HepG2 (cell line): Measurements from ENCODE around the gene VWA7. TPM values are rescaled to one million over a fixed set of nuclear protein-coding genes. Genes with fewer than 3 reads are reported as not detected.

Experiments used
- ATAC-seq: fragments of 200-7000 bp; cut with Tn5 transposase; 3 replicates; pipeline ENCODE4 v1.9.1; 2020; ENCODE audit warnings: mild to moderate bottlenecking, moderate library complexity
- BruUV-seq: library from RNA; stranded (reverse); fragments of 400-500 nt; replicated peaks from 2 replicates; lab custom pipeline; 2021; lab: Mats Ljungman, UMichigan
- CTCF ChIA-PET: fragments of 300-600 bp; formaldehyde crosslinking; extraction: SDS; loops from one replicate; lab custom pipeline; 2021; ENCODE audit warnings: low total read pairs, inconsistent platforms, low intra/inter-chr PET ratio; lab: Yijun Ruan, JAX
- POLR2A ChIA-PET: fragments of 350-600 bp; sonication (Branson Sonifier 250); formaldehyde crosslinking; loops from one replicate; lab custom pipeline; 2020; ENCODE audit warnings: antibody characterized with exemption, inconsistent platforms; lab: Yijun Ruan, JAX
- DNase-seq: peaks from one replicate; pipeline ENCODE4 v3.0.0-alpha.2; 2015; ENCODE audit warnings: low spot score
- FAIRE-seq: peaks from 3 replicates; lab custom pipeline; 2011; peaks lifted over from hg19 to GRCh38; lab: Jason Lieb, UNC
- H2AFZ ChIP-seq: one replicate; pipeline ENCODE4 v1.6.1; 2011; ENCODE audit warnings: low read length, inconsistent platforms
- H3K27ac ChIP-seq: fragments of 300-600 bp; 3 replicates; pipeline ENCODE4 v1.8.0; 2011; ENCODE audit warnings: mixed run types, mild to moderate bottlenecking, mixed read lengths, low read length, inconsistent platforms; ENCODE audit not compliant: insufficient read depth; ENCODE audit errors: extremely low read length
- H3K27me3 ChIP-seq, 2 experiments: fragments of 200-600 bp in 1 of 2; 2 replicates in 1 of 2; 3 replicates in 1 of 2; pipeline versions ENCODE4 v1.6.0 to v1.8.0; 2011; ENCODE audit warnings: low read length in 2 of 2, mild to moderate bottlenecking in 2 of 2, moderate library complexity in 2 of 2, inconsistent platforms in 1 of 2; ENCODE audit not compliant: insufficient read depth in 2 of 2, control insufficient read depth in 1 of 2
- H3K36me3 ChIP-seq, 2 experiments: fragments of 200-600 bp in 1 of 2; replicated peaks in 1 of 2; 2 replicates in 1 of 2; 3 replicates in 1 of 2; pipeline versions ENCODE4 v1.5.1 to v1.8.0; 2011; ENCODE audit warnings: low read length in 2 of 2, inconsistent platforms in 1 of 2; ENCODE audit not compliant: insufficient read depth in 2 of 2, control insufficient read depth in 1 of 2
- H3K4me1 ChIP-seq: 2 replicates; pipeline ENCODE4 v1.5.1; 2012; ENCODE audit warnings: low read length, inconsistent platforms; ENCODE audit not compliant: insufficient read depth
- H3K4me2 ChIP-seq: 2 replicates; pipeline ENCODE4 v1.6.0; 2011; ENCODE audit warnings: low read depth, low read length, inconsistent platforms
- H3K4me3 ChIP-seq, 3 experiments: fragments of 200-600 bp in 1 of 3; sonication (generic), shearing (Covaris generic) in 1 of 3; replicated peaks in 1 of 3; 2 replicates each; pipeline ENCODE4 v1.5.1; 2011 to 2016; ENCODE audit warnings: low read length in 3 of 3, inconsistent platforms in 2 of 3, low read depth in 2 of 3, mild to moderate bottlenecking in 2 of 3, control low read depth in 1 of 3, mixed read lengths in 1 of 3; ENCODE audit not compliant: insufficient read depth in 1 of 3
- H3K79me2 ChIP-seq: one replicate; pipeline ENCODE4 v1.6.1; 2011; ENCODE audit warnings: low read length, inconsistent platforms; ENCODE audit not compliant: insufficient read depth
- H3K9ac ChIP-seq: 2 replicates; pipeline ENCODE4 v1.6.0; 2011; ENCODE audit warnings: mild to moderate bottlenecking, low read depth, low read length, inconsistent platforms; ENCODE audit not compliant: insufficient read depth
- H3K9me3 ChIP-seq: 2 replicates; pipeline ENCODE4 v1.5.1; 2012; ENCODE audit warnings: mild to moderate bottlenecking, low read length
- H4K20me1 ChIP-seq: 2 replicates; pipeline ENCODE4 v1.6.0; 2011; ENCODE audit warnings: inconsistent platforms, mild to moderate bottlenecking, low read length, moderate library complexity; ENCODE audit not compliant: insufficient read depth
- ATF7 ChIP-seq, 2 experiments: fragments of 450-650 bp in 1 of 2; sonication (generic) in 1 of 2; formaldehyde crosslinking in 1 of 2; IDR thresholded peaks; 2 replicates each; pipeline versions ENCODE4 v1.4.0 to v1.6.1; 2016 to 2020; ENCODE audit warnings: antibody characterized with exemption in 1 of 2, mild to moderate bottlenecking in 1 of 2, missing genetic modification reagents in 1 of 2
- BCL6 ChIP-seq: IDR thresholded peaks from 2 replicates; pipeline ENCODE4 v1.6.1; 2016; ENCODE audit warnings: missing genetic modification reagents, missing compliant biosample characterization
- CHD2 ChIP-seq: IDR thresholded peaks from 2 replicates; pipeline ENCODE4 v1.6.1; 2011; ENCODE audit warnings: low read depth, low read length, improper control_type of control experiment
- EED ChIP-seq: sonication (generic); formaldehyde crosslinking; IDR thresholded peaks from 2 replicates; pipeline ENCODE4 v1.5.0; 2020; ENCODE audit warnings: mild to moderate bottlenecking, missing genetic modification reagents
- ETV5 ChIP-seq: IDR thresholded peaks from 2 replicates; pipeline ENCODE4 v1.6.1; 2018; ENCODE audit warnings: missing biosample characterization, missing genetic modification reagents, inconsistent platforms, borderline replicate concordance
- HNF4A ChIP-seq: sonication (generic); formaldehyde crosslinking; IDR thresholded peaks from 2 replicates; pipeline ENCODE4 v1.4.0; 2020; ENCODE audit warnings: missing genetic modification reagents
- KDM1A ChIP-seq: IDR thresholded peaks from 2 replicates; pipeline ENCODE4 v1.6.1; 2016; ENCODE audit warnings: missing compliant biosample characterization
- PRPF4 ChIP-seq: fragments of 200-400 bp; formaldehyde crosslinking; IDR thresholded peaks from 2 replicates; pipeline ENCODE4 v1.6.1; 2016; ENCODE audit warnings: low read length, low read depth; ENCODE audit not compliant: poor library complexity, severe bottlenecking
- SRSF4 ChIP-seq: fragments of 200-400 bp; formaldehyde crosslinking; IDR thresholded peaks from one replicate; pipeline ENCODE4 v1.6.1; 2018; ENCODE audit warnings: mild to moderate bottlenecking, low read depth, low read length, moderate library complexity; ENCODE audit not compliant: poor library complexity, severe bottlenecking
- TBL1XR1 ChIP-seq: fragments of 150-350 bp; IDR thresholded peaks from 2 replicates; pipeline ENCODE4 v1.6.1; 2014; ENCODE audit warnings: borderline replicate concordance, low read length; ENCODE audit not compliant: partially characterized antibody
- YEATS2 ChIP-seq: sonication (generic); formaldehyde crosslinking; IDR thresholded peaks from 2 replicates; pipeline ENCODE4 v1.4.0; 2020; ENCODE audit warnings: missing genetic modification reagents, borderline replicate concordance
- ZBTB38 ChIP-seq: sonication (generic); formaldehyde crosslinking; IDR thresholded peaks from 2 replicates; pipeline ENCODE4 v1.5.1; 2020; ENCODE audit warnings: mild to moderate bottlenecking, missing genetic modification reagents
- ZBTB7B ChIP-seq: sonication (generic); formaldehyde crosslinking; IDR thresholded peaks from 2 replicates; pipeline ENCODE4 v1.4.0; 2020; ENCODE audit warnings: missing genetic modification reagents
- ZC3H13 ChIP-seq: sonication (generic); formaldehyde crosslinking; IDR thresholded peaks from 2 replicates; pipeline ENCODE4 v1.8.1; 2023; ENCODE audit warnings: mild to moderate bottlenecking, missing genetic modification reagents, moderate library complexity
- ZNF3 ChIP-seq: IDR thresholded peaks from 2 replicates; pipeline ENCODE4 v1.7.0; 2017; ENCODE audit warnings: inconsistent platforms
- ZNF615 ChIP-seq: sonication (generic); formaldehyde crosslinking; IDR thresholded peaks from 2 replicates; pipeline ENCODE4 v1.5.0; 2020; ENCODE audit warnings: mild to moderate bottlenecking, missing genetic modification reagents, borderline replicate concordance
- ZNF709 ChIP-seq: sonication (generic); formaldehyde crosslinking; IDR thresholded peaks from 2 replicates; pipeline ENCODE4 v1.5.0; 2020; ENCODE audit warnings: mild to moderate bottlenecking, missing genetic modification reagents
- ZNF781 ChIP-seq: sonication (generic); formaldehyde crosslinking; IDR thresholded peaks from 2 replicates; pipeline ENCODE4 v1.5.1; 2020; ENCODE audit warnings: borderline replicate concordance, mild to moderate bottlenecking, missing genetic modification reagents; ENCODE audit errors: not compliant biosample characterization
- ZNF800 ChIP-seq: sonication (generic); formaldehyde crosslinking; IDR thresholded peaks from 2 replicates; pipeline ENCODE4 v1.4.0; 2020; ENCODE audit warnings: missing genetic modification reagents
- WGBS: methylation state at CpG from one replicate; pipeline ENCODE4 v1.1.6; 2017; ENCODE audit warnings: low lambda C conversion rate; 5-methylcytosine and 5-hydroxymethylcytosine counted together
- in situ Hi-C: cut with HindIII; loops from 2 replicates; pipeline ENCODE4 v1.10.0; 2017; ENCODE audit warnings: low pct_unique_long_range_greater_than_20kb; ENCODE audit not compliant: extremely low pct_ligation_motif_present
- intact Hi-C: fragments of 100-400 bp; cut with micrococcal nuclease; formaldehyde crosslinking; loops from one replicate; pipeline ENCODE4 v1.10.0; 2022; ENCODE audit not compliant: unreplicated experiment
- polyA plus RNA-seq, 8 experiments: library from polyadenylated mRNA; depleted of rRNA in 3 of 8; stranded (reverse) in 7 of 8; unstranded in 1 of 8; fragments of >200 nt; fragmentation: Illumina TruSeq in 4 of 8; extraction: Trizol in 4 of 8; gene quantifications; 2 replicates each; pipeline versions ENCODE4 v1.2.1 to v1.2.3, GENCODE V29; 2011 to 2016; ENCODE audit warnings: low read depth in 4 of 8, missing spikeins in 1 of 8, mixed read lengths in 1 of 8; ENCODE audit not compliant: insufficient read depth in 1 of 8
- total RNA-seq, 5 experiments: library from RNA; depleted of rRNA; stranded (reverse); fragments of >200 nt; fragmentation: Illumina TruSeq; extraction: Trizol; gene quantifications; 2 replicates each; pipeline ENCODE4 v1.2.3, GENCODE V29; 2016; ENCODE audit warnings: low read depth in 1 of 5
- TF ChIP-seq, protein P1 (sequence below): sonication (generic); formaldehyde crosslinking; IDR thresholded peaks from 2 replicates; pipeline ENCODE4 v1.4.0; 2020; ENCODE audit warnings: missing genetic modification reagents

The VWA7 gene
- total and polyA plus RNA-seq, 2 of the 13 experiments (the other 11 are each of a cell fraction or from before 2014, with no cell fraction given): 0.86 to 3.3 TPM

DNA sequence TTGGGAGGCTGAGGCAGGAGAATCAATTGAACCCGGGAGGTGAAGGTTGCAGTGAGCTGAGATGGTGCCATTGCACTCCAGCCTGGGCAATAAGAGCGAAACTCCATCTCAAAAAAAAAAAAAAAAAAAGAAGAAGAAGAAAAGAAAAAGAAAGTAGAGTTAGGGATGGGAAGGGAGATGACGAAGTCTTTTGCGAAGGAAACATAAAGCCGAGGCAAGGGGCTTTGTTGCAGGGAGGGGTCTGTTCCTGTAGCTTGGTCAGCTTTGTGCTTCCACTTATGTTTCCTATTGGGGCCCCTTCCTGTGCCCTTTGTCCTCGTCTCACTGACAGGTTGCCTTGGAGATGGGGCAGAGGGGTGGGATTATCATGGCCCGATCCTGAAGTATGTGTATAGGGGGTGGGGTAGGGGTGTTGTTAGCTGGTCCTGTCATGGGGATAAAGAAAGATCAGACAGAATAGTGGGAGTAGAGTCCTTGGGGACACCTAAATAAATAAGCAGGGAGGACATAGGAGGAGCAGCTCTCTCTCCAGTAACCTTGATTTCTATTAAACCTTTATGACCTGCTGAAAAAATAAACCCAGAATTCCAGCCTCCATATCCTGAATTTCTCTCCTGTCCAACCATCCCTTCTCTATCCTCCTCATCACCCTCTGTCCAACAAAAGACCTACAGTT lies 39.7 kb downstream of the VWA7 start:
- POLR2A ChIA-PET: interaction anchor here (0.5 to 11.3 kb wide), 54 partner anchors 8 to 1234 kb away, joined by 3 to 279 read pairs (median 10); partner anchors contain the start of genes ABHD16A, APOM, BAG6 and C2
- H3K36me3 ChIP-seq: peaks cover 10 to 27% of the 10 kb centered on the region in 2 experiments
- peaks cover 41% of the 10 kb centered on the region for H3K79me2 ChIP-seq
- no peaks in the 10 kb centered on the region; a peak in 1 of 5 replicates for H3K27me3 ChIP-seq
- BruUV-seq: no TSS peak
- peaks cover 65% of the 10 kb centered on the region for H3K4me1 ChIP-seq
- no peaks in the 10 kb centered on the region for H3K9me3 ChIP-seq
- peaks cover 18% of the 10 kb centered on the region; the same call in 1 of the 2 replicates for H4K20me1 ChIP-seq
- ATAC-seq (peak; percentile 67), FAIRE-seq (peak; percentile 94), DNase-seq (peak; percentile 99)
- intact Hi-C loops: loop anchor here (1.0 to 5.0 kb wide), 3 partner anchors 8 to 70 kb away; partner anchors contain the start of genes ABHD16A, DDAH2 and LSM2
- CTCF ChIA-PET: no interaction called here
- no peak overlapping the region for H2AFZ ChIP-seq
- H3K27ac ChIP-seq: peak overlapping the region; percentile 99
- WGBS: 1% methylated on average over 7 of the region's 7 CpGs
- in situ Hi-C loops: no loop called here
- peak overlapping the region; percentile 71 to 92 (median 92); a peak in 5 of 6 replicates for H3K4me3 ChIP-seq
- H3K4me2 ChIP-seq: peak overlapping the region; percentile 98
- H3K9ac ChIP-seq: peak overlapping the region; percentile 98
- TF ChIP-seq ZNF3 (CRISPR knock-in tag) (peak; percentile 70; the same call in 1 of the 2 replicates), ZNF800 (CRISPR knock-in tag) (no peak), HNF4A (peak; percentile 96), YEATS2 (CRISPR knock-in tag) (peak; percentile 9; the same call in 1 of the 2 replicates), ETV5 (CRISPR knock-in tag) (peak; percentile 96), ZNF781 (CRISPR knock-in tag) (peak; percentile 25), EED (CRISPR knock-in tag) (no peak), ATF7 (IDR thresholded peaks at IDR 0.05) (no peak), ATF7 (CRISPR knock-in tag; IDR thresholded peaks at IDR 0.05) (no peak; the same call in 1 of the 2 replicates), ZBTB7B (CRISPR knock-in tag) (peak; percentile 61; the same call in 1 of the 2 replicates), ZC3H13 (CRISPR knock-in tag) (no peak), BCL6 (CRISPR knock-in tag) (peak; percentile 88), TBL1XR1 (peak; percentile 64), PRPF4 (peak; percentile 87), CHD2 (peak; percentile 62; the same call in 1 of the 2 replicates), KDM1A (CRISPR knock-in tag) (0 out of 2 replicates have a peak, but pooled peaks have one; percentile 7), ZNF709 (peak; percentile 70; the same call in 1 of the 2 replicates), SRSF4 (no peak), ZNF615 (no peak), ZBTB38 (CRISPR knock-in tag) (peak; percentile 30; the same call in 1 of the 2 replicates)
- TF ChIP-seq, protein P1, sequence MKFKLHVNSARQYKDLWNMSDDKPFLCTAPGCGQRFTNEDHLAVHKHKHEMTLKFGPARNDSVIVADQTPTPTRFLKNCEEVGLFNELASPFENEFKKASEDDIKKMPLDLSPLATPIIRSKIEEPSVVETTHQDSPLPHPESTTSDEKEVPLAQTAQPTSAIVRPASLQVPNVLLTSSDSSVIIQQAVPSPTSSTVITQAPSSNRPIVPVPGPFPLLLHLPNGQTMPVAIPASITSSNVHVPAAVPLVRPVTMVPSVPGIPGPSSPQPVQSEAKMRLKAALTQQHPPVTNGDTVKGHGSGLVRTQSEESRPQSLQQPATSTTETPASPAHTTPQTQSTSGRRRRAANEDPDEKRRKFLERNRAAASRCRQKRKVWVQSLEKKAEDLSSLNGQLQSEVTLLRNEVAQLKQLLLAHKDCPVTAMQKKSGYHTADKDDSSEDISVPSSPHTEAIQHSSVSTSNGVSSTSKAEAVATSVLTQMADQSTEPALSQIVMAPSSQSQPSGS (CRISPR knock-in tag): 0 out of 2 replicates have a peak, but pooled peaks have one; percentile 37
